Aorta (tissue), 4 donors: ENCODE measurements around the gene RAB3A. TPM values are rescaled to one million over a fixed set of nuclear protein-coding genes. Genes with fewer than 3 reads are reported as not detected.

Experiments used
- polyA plus RNA-seq, 2 donors: library from polyadenylated mRNA; stranded (reverse); fragments of 200-250 nt; gene quantifications; one replicate each; pipeline ENCODE4 v1.2.3, GENCODE V29; 2013
- total RNA-seq, 2 donors: library from RNA; stranded (reverse); fragmentation: NEBNext Ultra II Directional; extraction: Animal tissue kit (Norgen Biotek cat#: 25700); gene quantifications; one replicate each; pipeline ENCODE4 v1.2.1, GENCODE V29; 2021
- donor health status: healthy with polysubstance abuse.
- donor health status: Bipolar disorder and iron deficiency.
- donor health status: DM: no; HTN: no; CAD: no.
- donor health status: DM: yes; HTN: yes; CAD: no.

RAB3A gene
- total and polyA plus RNA-seq, 4 donors: 2.1 to 3.8 (median 3.0) TPM

Other genes with a start within 250 kb of the RAB3A start
- under 1 TPM in 1 of 2 donors, not detected in 1; 0.13 TPM for gene KCNN1, start 236.9 kb downstream of the RAB3A start, total RNA-seq
- gene KCNN1, start 236.9 kb downstream of the RAB3A start, polyA plus RNA-seq: under 1 TPM in 1 of 2 donors, not detected in 1; 0.13 TPM
- gene ARRDC2, start 195.9 kb downstream of the RAB3A start, total RNA-seq: 10 to 100 TPM; 40.6 to 60.5 TPM
- 100 to 1,000 TPM in 1 of 2 donors, 10 to 100 TPM in 1; 82.5 to 104 TPM for gene ARRDC2, start 195.9 kb downstream of the RAB3A start, polyA plus RNA-seq
- 1 to 10 TPM; 1.7 to 2.6 TPM for gene IL12RB1, start 117.1 kb downstream of the RAB3A start, total RNA-seq
- under 1 TPM; 0.69 to 0.75 TPM for gene IL12RB1, start 117.1 kb downstream of the RAB3A start, polyA plus RNA-seq
- gene MAST3, start 106.3 kb downstream of the RAB3A start, total RNA-seq: 10 to 100 TPM; 21.5 to 25.2 TPM
- gene MAST3, start 106.3 kb downstream of the RAB3A start, polyA plus RNA-seq: 10 to 100 TPM in 1 of 2 donors, 1 to 10 TPM in 1; 4.4 to 32.7 TPM
- gene PIK3R2, start 50.9 kb downstream of the RAB3A start, total RNA-seq: 10 to 100 TPM; 14.1 to 21.8 TPM
- gene PIK3R2, start 50.9 kb downstream of the RAB3A start, polyA plus RNA-seq: 1 to 10 TPM; 1.8 to 5.1 TPM
- gene IFI30, start 30.2 kb downstream of the RAB3A start, total RNA-seq: 10 to 100 TPM; 85.2 to 92.7 TPM
- 100 to 1,000 TPM in 1 of 2 donors, 10 to 100 TPM in 1; 35.0 to 107 TPM for gene IFI30, start 30.2 kb downstream of the RAB3A start, polyA plus RNA-seq
- gene MPV17L2, start 10.8 kb downstream of the RAB3A start, total RNA-seq: 1 to 10 TPM; 5.7 to 6.2 TPM
- gene MPV17L2, start 10.8 kb downstream of the RAB3A start, polyA plus RNA-seq: 10 to 100 TPM in 1 of 2 donors, 1 to 10 TPM in 1; 6.1 to 12.2 TPM
- 1 to 10 TPM; 1.7 to 2.3 TPM for gene PDE4C, start 22.4 kb upstream of the RAB3A start, total RNA-seq
- under 1 TPM; 0.03 to 0.25 TPM for gene PDE4C, start 22.4 kb upstream of the RAB3A start, polyA plus RNA-seq
- 10 to 100 TPM in 1 of 2 donors, 1 to 10 TPM in 1; 8.1 to 12.2 TPM for gene IQCN, start 70.4 kb upstream of the RAB3A start, total RNA-seq
- 10 to 100 TPM in 1 of 2 donors, 1 to 10 TPM in 1; 4.5 to 20.7 TPM for gene IQCN, start 70.4 kb upstream of the RAB3A start, polyA plus RNA-seq
- 100 to 1,000 TPM; 214 to 492 TPM for gene JUND, start 77.6 kb upstream of the RAB3A start, total RNA-seq
- 100 to 1,000 TPM in 1 of 2 donors, 10 to 100 TPM in 1; 62.6 to 161 TPM for gene JUND, start 77.6 kb upstream of the RAB3A start, polyA plus RNA-seq
- 10 to 100 TPM; 32.2 to 34.5 TPM for gene LSM4, start 119.0 kb upstream of the RAB3A start, total RNA-seq
- gene LSM4, start 119.0 kb upstream of the RAB3A start, polyA plus RNA-seq: 10 to 100 TPM; 58.6 to 91.8 TPM
- 10 to 100 TPM; 41.5 to 46.9 TPM for gene PGPEP1, start 136.6 kb upstream of the RAB3A start, total RNA-seq
- 10 to 100 TPM; 19.2 to 25.3 TPM for gene PGPEP1, start 136.6 kb upstream of the RAB3A start, polyA plus RNA-seq
- 1 to 10 TPM; 4.2 to 9.8 TPM for gene GDF15, start 182.1 kb upstream of the RAB3A start, total RNA-seq
- gene GDF15, start 182.1 kb upstream of the RAB3A start, polyA plus RNA-seq: 1 to 10 TPM; 2.8 to 3.2 TPM
- gene LRRC25, start 193.6 kb upstream of the RAB3A start, total RNA-seq: 10 to 100 TPM in 1 of 2 donors, 1 to 10 TPM in 1; 7.7 to 15.6 TPM
- 1 to 10 TPM; 2.2 to 7.4 TPM for gene LRRC25, start 193.6 kb upstream of the RAB3A start, polyA plus RNA-seq
- 10 to 100 TPM; 51.4 to 89.4 TPM for gene SSBP4, start 215.4 kb upstream of the RAB3A start, total RNA-seq
- gene SSBP4, start 215.4 kb upstream of the RAB3A start, polyA plus RNA-seq: 100 to 1,000 TPM in 1 of 2 donors, 10 to 100 TPM in 1; 40.6 to 150 TPM
- gene ISYNA1, start 234.1 kb upstream of the RAB3A start, total RNA-seq: 10 to 100 TPM; 42.1 to 86.5 TPM
- gene ISYNA1, start 234.1 kb upstream of the RAB3A start, polyA plus RNA-seq: 100 to 1,000 TPM in 1 of 2 donors, 10 to 100 TPM in 1; 56.0 to 535 TPM